GM12873 (cell line): ENCODE measurements around the gene SCAF4.

Experiments
- CTCF ChIP-seq: IDR thresholded peaks from 2 replicates; pipeline ENCODE4 v1.5.1; 2012; ENCODE audit warnings: low read depth, mild to moderate bottlenecking, moderate library complexity, low read length, control low read depth; ENCODE audit not compliant: insufficient read depth; ENCODE audit errors: missing control alignments

The SCAF4 gene

GRCh38 chr21:31708541-31708940 is 23.4 kb downstream of the SCAF4 start:
- TF ChIP-seq CTCF = no peak

GRCh38 chr21:31707499-31707898 is 24.4 kb downstream of the SCAF4 start:
- no peak for TF ChIP-seq CTCF

GRCh38 chr21:31706562-31706961 is 25.4 kb downstream of the SCAF4 start:
- TF ChIP-seq CTCF = no peak

GRCh38 chr21:31700040-31700439 is 31.9 kb downstream of the SCAF4 start:
- no peak for TF ChIP-seq CTCF

- no peak for TF ChIP-seq CTCF
Measured at GRCh38 chr21:31698461-31698860, 33.5 kb downstream of the SCAF4 start.

- no peak for TF ChIP-seq CTCF
Measured at GRCh38 chr21:31696424-31696823, 35.5 kb downstream of the SCAF4 start.

GRCh38 chr21:31693222-31693621 is 38.7 kb downstream of the SCAF4 start:
- TF ChIP-seq CTCF = no peak
